SK-N-MC (cell line): ENCODE data around the gene GIPC3.

Experiments
- EZH2 ChIP-seq: fragments of 200-600 bp; sonication (generic); IDR thresholded peaks from one replicate; pipeline ENCODE4 v1.6.1; 2017; ENCODE audit warnings: antibody characterized with exemption
- FOXP2 ChIP-seq: optimal IDR thresholded peaks from 2 replicates; pipeline ENCODE3; 2011; ENCODE audit warnings: mild to moderate bottlenecking, moderate library complexity; ENCODE audit not compliant: insufficient read depth; ENCODE audit errors: extremely low read length, control extremely low read depth
- POLR2AphosphoS5 ChIP-seq: IDR thresholded peaks from 2 replicates; pipeline ENCODE4 v1.6.1; 2012; ENCODE audit warnings: mild to moderate bottlenecking, low read depth, low read length, borderline replicate concordance

DNA sequence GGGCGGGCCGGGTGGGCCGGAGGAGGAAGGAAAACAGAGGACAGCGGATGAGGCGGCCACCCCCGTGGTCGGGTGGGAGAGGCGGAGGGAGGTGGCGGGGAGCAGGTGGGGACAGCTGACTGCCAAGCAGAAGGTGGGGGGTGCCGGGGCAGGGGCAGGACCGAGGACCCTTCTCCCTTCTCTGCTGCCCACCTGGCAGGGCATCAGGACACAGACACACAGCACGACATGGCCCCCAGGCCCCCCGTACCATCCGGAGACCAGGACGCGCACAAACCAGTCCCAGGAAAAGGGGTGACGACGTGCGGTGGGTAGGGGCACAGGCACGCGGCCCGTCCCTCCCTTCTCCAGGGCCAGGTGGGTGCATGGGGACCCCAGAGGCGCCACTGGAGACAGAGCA is 52.3 kb downstream of the GIPC3 start:
- TF ChIP-seq POLR2AphosphoS5 (no peak), EZH2 (no peak), FOXP2 (no peak)
